H1 (cell line): ENCODE results near the gene TRMT44. TPM values are rescaled to one million over a fixed set of nuclear protein-coding genes. Genes with fewer than 3 reads are reported as not detected.

Source experiments
- CTCF ChIA-PET: fragments of 300-600 bp; sonication (Branson Sonifier 250); formaldehyde crosslinking; loops from one replicate; lab custom pipeline; 2021; ENCODE audit not compliant: partially characterized antibody; lab: Charles Lee
- POLR2A ChIA-PET: fragments of 300-600 bp; sonication (Branson Sonifier 250); formaldehyde crosslinking; loops from one replicate; lab custom pipeline; 2021; ENCODE audit warnings: inconsistent platforms; ENCODE audit not compliant: partially characterized antibody; lab: Charles Lee
- DNase-seq, 2 experiments: peaks; one replicate each; pipeline versions ENCODE4 v3.0.0 to v3.0.0-alpha.2; 2010 to 2022; ENCODE audit warnings: low spot score in 2 of 2, low read depth in 1 of 2, mixed read lengths in 1 of 2
- FAIRE-seq: peaks from 2 replicates; lab custom pipeline; 2011; peaks lifted over from hg19 to GRCh38; lab: Jason Lieb, UNC
- H2AFZ ChIP-seq: 2 replicates; pipeline ENCODE4 v1.8.1; 2012; ENCODE audit warnings: low read length, inconsistent platforms
- H2AK5ac ChIP-seq: 2 replicates; pipeline ENCODE4 v1.6.1; 2013; ENCODE audit warnings: low read depth, low read length
- H2BK120ac ChIP-seq: replicated peaks from 2 replicates; pipeline ENCODE3; 2013; ENCODE audit warnings: low read depth, low read length, inconsistent platforms
- H2BK12ac ChIP-seq: 2 replicates; pipeline ENCODE4 v1.6.1; 2013; ENCODE audit warnings: low read depth, low read length
- H2BK15ac ChIP-seq: 2 replicates; pipeline ENCODE4 v1.6.1; 2013; ENCODE audit warnings: low read length
- H2BK20ac ChIP-seq: 2 replicates; pipeline ENCODE4 v1.6.1; 2013; ENCODE audit warnings: low read length
- H2BK5ac ChIP-seq: 2 replicates; pipeline ENCODE4 v1.6.1; 2013; ENCODE audit warnings: low read depth, low read length
- H3K14ac ChIP-seq: 2 replicates; pipeline ENCODE4 v1.6.1; 2013; ENCODE audit warnings: inconsistent platforms; ENCODE audit not compliant: insufficient read length
- H3K18ac ChIP-seq: 2 replicates; pipeline ENCODE4 v1.6.1; 2013; ENCODE audit warnings: low read length; ENCODE audit errors: extremely low read depth
- H3K23ac ChIP-seq: 2 replicates; pipeline ENCODE4 v1.6.1; 2013; ENCODE audit warnings: inconsistent platforms; ENCODE audit not compliant: insufficient read length
- H3K23me2 ChIP-seq: 2 replicates; pipeline ENCODE4 v1.6.1; 2013; ENCODE audit warnings: low read depth, low read length
- H3K27ac ChIP-seq: 2 replicates; pipeline ENCODE4 v1.6.1; 2011; ENCODE audit warnings: low read depth, low read length, inconsistent platforms
- H3K27me3 ChIP-seq, 4 experiments: replicated peaks in 1 of 4; 1 replicate in 1 of 4; 2 replicates in 3 of 4; pipeline versions ENCODE4 v1.6.1 to v1.8.1; 2011 to 2013; ENCODE audit warnings: low read length in 3 of 4, mild to moderate bottlenecking in 3 of 4, inconsistent platforms in 2 of 4, mixed read lengths in 2 of 4, moderate library complexity in 1 of 4; ENCODE audit not compliant: control insufficient read depth in 3 of 4, insufficient read depth in 3 of 4; ENCODE audit errors: extremely low read depth in 1 of 4
- H3K36me3 ChIP-seq, 4 experiments: 2 replicates each; pipeline versions ENCODE4 v1.6.1 to v1.8.1; 2011 to 2013; ENCODE audit warnings: mild to moderate bottlenecking in 4 of 4, low read length in 3 of 4, moderate library complexity in 2 of 4, control low read depth in 1 of 4, inconsistent platforms in 1 of 4; ENCODE audit not compliant: insufficient read depth in 4 of 4, control insufficient read depth in 2 of 4
- H3K4ac ChIP-seq: replicated peaks from 2 replicates; pipeline ENCODE3; 2013; ENCODE audit warnings: low read length, low read depth, mixed read lengths, inconsistent platforms; ENCODE audit not compliant: insufficient read length
- H3K4me1 ChIP-seq, 4 experiments: replicated peaks in 1 of 4; 1 replicate in 1 of 4; 2 replicates in 3 of 4; pipeline versions ENCODE4 v1.6.1 to v1.8.1; 2011 to 2013; ENCODE audit warnings: low read length in 3 of 4, inconsistent platforms in 2 of 4, mixed read lengths in 1 of 4; ENCODE audit not compliant: insufficient read depth in 4 of 4, control insufficient read depth in 3 of 4
- H3K4me2 ChIP-seq, 2 experiments: 2 replicates each; pipeline versions ENCODE4 v1.6.1 to v1.8.1; 2011 to 2013; ENCODE audit warnings: low read depth in 2 of 2, low read length in 2 of 2, control low read depth in 1 of 2, inconsistent platforms in 1 of 2, mild to moderate bottlenecking in 1 of 2; ENCODE audit not compliant: insufficient read depth in 1 of 2
- H3K4me3 ChIP-seq, 4 experiments: fragments of 200-600, 300-600 bp in 1 of 4; sonication (generic), shearing (Covaris generic), sonication (Bioruptor Twin) in 1 of 4; 2 replicates each; pipeline versions ENCODE4 v1.5.1 to v1.8.1; 2011 to 2016; ENCODE audit warnings: low read length in 4 of 4, low read depth in 3 of 4, control low read depth in 2 of 4, inconsistent platforms in 2 of 4, mild to moderate bottlenecking in 2 of 4, mixed read lengths in 1 of 4, moderate library complexity in 1 of 4; ENCODE audit not compliant: insufficient read depth in 2 of 4; ENCODE audit errors: extremely low read depth in 1 of 4
- H3K56ac ChIP-seq: replicated peaks from 2 replicates; pipeline ENCODE3; 2013; ENCODE audit warnings: low read depth, mild to moderate bottlenecking, mixed read lengths, low read length, inconsistent platforms; ENCODE audit not compliant: insufficient read length
- H3K79me1 ChIP-seq: 2 replicates; pipeline ENCODE4 v1.6.1; 2013; ENCODE audit warnings: low read depth, low read length, control low read depth
- H3K79me2 ChIP-seq, 2 experiments: 2 replicates each; pipeline versions ENCODE4 v1.6.1 to v1.8.1; 2012 to 2013; ENCODE audit warnings: low read length in 2 of 2, mild to moderate bottlenecking in 2 of 2, inconsistent platforms in 1 of 2; ENCODE audit not compliant: insufficient read depth in 2 of 2, control insufficient read depth in 1 of 2
- H3K9ac ChIP-seq, 4 experiments: replicated peaks in 1 of 4; 1 replicate in 1 of 4; 2 replicates in 3 of 4; pipeline versions ENCODE4 v1.6.1 to v1.8.1; 2011 to 2013; ENCODE audit warnings: low read depth in 3 of 4, low read length in 3 of 4, control low read depth in 2 of 4, mild to moderate bottlenecking in 2 of 4, moderate library complexity in 2 of 4, inconsistent platforms in 1 of 4; ENCODE audit errors: extremely low read depth in 1 of 4
- H3K9me3 ChIP-seq, 2 experiments: 2 replicates each; pipeline versions ENCODE4 v1.6.1 to v1.8.1; 2012 to 2013; ENCODE audit warnings: mild to moderate bottlenecking in 2 of 2, moderate library complexity in 2 of 2, control low read depth in 1 of 2, inconsistent platforms in 1 of 2, low read depth in 1 of 2, low read length in 1 of 2, mixed read lengths in 1 of 2; ENCODE audit not compliant: insufficient read depth in 2 of 2
- H4K20me1 ChIP-seq, 2 experiments: replicated peaks in 1 of 2; 2 replicates each; pipeline versions ENCODE3 to v1.8.1; 2011 to 2013; ENCODE audit warnings: inconsistent platforms in 2 of 2, low read length in 2 of 2, mild to moderate bottlenecking in 1 of 2; ENCODE audit not compliant: insufficient read depth in 2 of 2, control insufficient read depth in 1 of 2
- H4K5ac ChIP-seq: 2 replicates; pipeline ENCODE4 v1.6.1; 2013; ENCODE audit warnings: low read length, low read depth, mixed read lengths, inconsistent platforms; ENCODE audit not compliant: insufficient read length
- H4K8ac ChIP-seq: 2 replicates; pipeline ENCODE4 v1.8.0; 2013; ENCODE audit warnings: mild to moderate bottlenecking, moderate library complexity, low read length, inconsistent platforms; ENCODE audit not compliant: insufficient read depth; ENCODE audit errors: extremely low read depth
- H4K91ac ChIP-seq: replicated peaks from 2 replicates; pipeline ENCODE3; 2013; ENCODE audit warnings: low read length, mixed read lengths, inconsistent platforms; ENCODE audit not compliant: insufficient read length
- GABPA ChIP-seq: IDR thresholded peaks from 2 replicates; pipeline ENCODE4 v1.6.1; 2011; ENCODE audit warnings: mild to moderate bottlenecking, low read length, moderate library complexity, borderline replicate concordance; ENCODE audit not compliant: insufficient read depth
- JUND ChIP-seq: IDR thresholded peaks from 2 replicates; pipeline ENCODE4 v1.6.1; 2011; ENCODE audit warnings: mild to moderate bottlenecking, improper control_type of control experiment, low read length
- SP2 ChIP-seq: IDR thresholded peaks from 2 replicates; pipeline ENCODE4 v1.6.1; 2012; ENCODE audit warnings: mild to moderate bottlenecking, low read length, inconsistent platforms
- WGBS, 2 experiments: shearing (Covaris generic) in 1 of 2; methylation state at CpG; one replicate each; pipeline versions ENCODE4 v1.1.6 to v1.1.7; 2013 to 2015; ENCODE audit warnings: low lambda C conversion rate in 2 of 2, mixed read lengths in 2 of 2, inconsistent platforms in 1 of 2, low coverage in 1 of 2, missing lambda C conversion rate in 1 of 2; ENCODE audit not compliant: insufficient replicate concordance in 2 of 2, insufficient coverage in 1 of 2, insufficient read length in 1 of 2; ENCODE audit errors: extremely low coverage in 1 of 2, missing lambda C conversion rate in 1 of 2; 5-methylcytosine and 5-hydroxymethylcytosine counted together
- polyA plus RNA-seq, 7 experiments: library from polyadenylated mRNA; depleted of rRNA in 3 of 7; stranded (reverse) in 5 of 7; unstranded in 2 of 7; fragments of >200 nt in 5 of 7; fragments of 200-250 nt in 2 of 7; gene quantifications; 1 replicate in 5 of 7; 2 replicates in 1 of 7; 4 replicates in 1 of 7; pipeline versions ENCODE4 v1.2.1 to v1.2.3, GENCODE V29; 2011 to 2013; ENCODE audit warnings: missing spikeins in 2 of 7, mixed read lengths in 2 of 7
- total RNA-seq: library from RNA; stranded (reverse); fragmentation: NEBNext Ultra II Directional; extraction: Animal tissue kit (Norgen Biotek cat#: 25700); gene quantifications from 2 replicates; pipeline ENCODE4 v1.2.1, GENCODE V29; 2021

Gene TRMT44
- total and polyA plus RNA-seq, 2 of the 8 experiments (the other 6 are each of a cell fraction or from before 2014, with no cell fraction given): 8.6 to 23.9 TPM

GRCh38 chr4:8442596-8443358 is 2.2 kb downstream of the TRMT44 start:
- POLR2A ChIA-PET: interaction anchor here (1.2 to 1.5 kb wide), 2 partner anchors 14 to 138 kb away, joined by 3 read pairs; partner anchors contain the start of gene GPR78
- no peaks in the 10 kb centered on the region for H3K9me3 ChIP-seq
- peaks cover 10% of the 10 kb centered on the region for H3K23me2 ChIP-seq
- H2BK5ac ChIP-seq: no peak overlapping the region
- peaks cover 2 to 13% (median 3%) of the 10 kb centered on the region in 4 experiments; a peak in 6 of 7 replicates for H3K4me1 ChIP-seq
- H4K5ac ChIP-seq: no peak overlapping the region
- H3K4me2 ChIP-seq: peak overlapping the region; percentile 63 to 80; a peak in 3 of 4 replicates
- no peak overlapping the region for H4K91ac ChIP-seq
- no peak overlapping the region for H3K9ac ChIP-seq
- no peak for FAIRE-seq
- no peak overlapping the region for H2BK120ac ChIP-seq
- no peaks in the 10 kb centered on the region for H3K27me3 ChIP-seq
- no peak overlapping the region for H3K14ac ChIP-seq
- peaks cover 0 to 3% (median 0%) of the 10 kb centered on the region in 4 experiments; a peak in 2 of 8 replicates for H3K36me3 ChIP-seq
- H2AK5ac ChIP-seq: no peak overlapping the region
- H3K4ac ChIP-seq: no peak overlapping the region
- H3K79me2 ChIP-seq: peaks cover 12 to 45% of the 10 kb centered on the region in 2 experiments
- no peak overlapping the region for H2BK20ac ChIP-seq
- no peak overlapping the region for H3K18ac ChIP-seq
- no peak overlapping the region for H3K27ac ChIP-seq
- TF ChIP-seq SP2 (no peak), JUND (no peak), GABPA (no peak)
- 81% methylated on average over 10 of the region's 10 CpGs; no CpG with 5 or more reads in 1 of the 2 experiments for WGBS, 2 experiments
- no peak overlapping the region for H3K23ac ChIP-seq
- H3K4me3 ChIP-seq: peak overlapping the region in 1 of 4 experiments; percentile 90; a peak in 2 of 8 replicates
- H3K79me1 ChIP-seq: peaks cover 7% of the 10 kb centered on the region
- no peak overlapping the region for H2AFZ ChIP-seq
- H4K8ac ChIP-seq: no peak overlapping the region; the same call in 1 of the 2 replicates
- H3K56ac ChIP-seq: no peak overlapping the region
- CTCF ChIA-PET: interaction anchor here (0.9 to 1.4 kb wide), 4 partner anchors 14 to 165 kb away, joined by 3 read pairs; no protein-coding TSS in a partner anchor
- H2BK12ac ChIP-seq: no peak overlapping the region
- peaks cover 4 to 10% of the 10 kb centered on the region in 2 experiments for H4K20me1 ChIP-seq
- DNase-seq: no peak
- H2BK15ac ChIP-seq: no peak overlapping the region
